Measurements from ENCODE around the gene FBXL17.

GRCh38 chr5:108257996-108258395 is 123.9 kb downstream of the FBXL17 start:
- TF ChIP-seq CTCF (IDR thresholded peaks at IDR 0.05), result no peak
- no peak for TF ChIP-seq POLR2AphosphoS5 (IDR thresholded peaks at IDR 0.05)

Measured in breast epithelium (tissue), 3 donors.